K562 (cell line): ENCODE measurements around the gene USHBP1. TPM values are rescaled to one million over a fixed set of nuclear protein-coding genes. Genes with fewer than 3 reads are reported as not detected.

Experiments
- BCL6 ChIP-seq: fragments of 250-450 bp; sonication (Bioruptor Pico); IDR thresholded peaks from 2 replicates; pipeline ENCODE4 v1.4.0; 2020
- BCOR ChIP-seq: fragments of 450-650 bp; IDR thresholded peaks from 2 replicates; pipeline ENCODE4 v1.6.1; 2016
- BRCA1 ChIP-seq, 2 experiments: fragments of 450-650 bp in 1 of 2; sonication (generic) in 1 of 2; formaldehyde crosslinking in 1 of 2; IDR thresholded peaks; 2 replicates each; pipeline versions ENCODE4 v1.5.0 to v1.6.1; 2017 to 2020; ENCODE audit warnings: mild to moderate bottlenecking in 1 of 2, missing genetic modification reagents in 1 of 2
- CBFB ChIP-seq: sonication (generic); formaldehyde crosslinking; IDR thresholded peaks from 2 replicates; pipeline ENCODE4 v1.4.0; 2020; ENCODE audit warnings: mild to moderate bottlenecking, missing genetic modification reagents
- CBX8 ChIP-seq: fragments of 200-600 bp; sonication (generic); IDR thresholded peaks from 2 replicates; pipeline ENCODE4 v1.6.1; 2012; ENCODE audit warnings: borderline replicate concordance, mixed run types, low read depth, mild to moderate bottlenecking, moderate library complexity, mixed read lengths, low read length, control low read depth, inconsistent platforms; ENCODE audit not compliant: poor library complexity, severe bottlenecking; ENCODE audit errors: extremely low read depth
- ERF ChIP-seq: fragments of 450-650 bp; formaldehyde crosslinking; IDR thresholded peaks from 2 replicates; pipeline ENCODE4 v1.4.0; 2020; ENCODE audit warnings: mild to moderate bottlenecking, mixed read lengths
- ETV5 ChIP-seq: sonication (generic); formaldehyde crosslinking; IDR thresholded peaks from 2 replicates; pipeline ENCODE4 v1.4.0; 2020; ENCODE audit warnings: low read depth, mild to moderate bottlenecking, missing genetic modification reagents
- FOXJ2 ChIP-seq: fragments of 200-800 bp; sonication (Bioruptor generic); IDR thresholded peaks from 2 replicates; pipeline ENCODE4 v1.6.1; 2016; ENCODE audit warnings: missing genetic modification characterization, missing compliant biosample characterization
- FOXK2 ChIP-seq, 2 experiments: fragments of 450-650 bp; IDR thresholded peaks in 1 of 2; conservative IDR thresholded peaks in 1 of 2; 2 replicates each; pipeline ENCODE4 v1.6.1; 2016; ENCODE audit warnings: low read depth in 2 of 2, mild to moderate bottlenecking in 1 of 2
- HMG20B ChIP-seq: fragments of 250-450 bp; sonication (Bioruptor Pico); IDR thresholded peaks from 2 replicates; pipeline ENCODE4 v1.5.0; 2021; ENCODE audit warnings: mild to moderate bottlenecking
- HNRNPL ChIP-seq: fragments of 200-400 bp; formaldehyde crosslinking; IDR thresholded peaks from 2 replicates; pipeline ENCODE4 v1.6.1; 2017; ENCODE audit warnings: low read depth, mild to moderate bottlenecking, low read length
- HSF4 ChIP-seq: fragments of 250-450 bp; sonication (Bioruptor Pico); IDR thresholded peaks from 2 replicates; pipeline ENCODE4 v2.1.2; 2022; ENCODE audit warnings: mild to moderate bottlenecking, moderate library complexity, borderline replicate concordance
- KAT8 ChIP-seq: fragments of 450-650 bp; IDR thresholded peaks from 2 replicates; pipeline ENCODE4 v1.6.1; 2016; ENCODE audit warnings: low read depth, mild to moderate bottlenecking
- KDM1A ChIP-seq, 2 experiments: fragments of 450-650 bp; IDR thresholded peaks; 2 replicates each; pipeline ENCODE4 v1.6.1; 2016; ENCODE audit warnings: mild to moderate bottlenecking in 2 of 2
- NCOA4 ChIP-seq: fragments of 450-650 bp; IDR thresholded peaks from 2 replicates; pipeline ENCODE4 v1.6.1; 2018; ENCODE audit warnings: mild to moderate bottlenecking; ENCODE audit not compliant: partially characterized antibody
- NONO ChIP-seq, 2 experiments: fragments of 200-400 bp in 1 of 2; fragments of 450-650 bp in 1 of 2; formaldehyde crosslinking in 1 of 2; IDR thresholded peaks; 2 replicates each; pipeline ENCODE4 v1.6.1; 2017; ENCODE audit warnings: low read depth in 2 of 2, mild to moderate bottlenecking in 2 of 2, moderate library complexity in 2 of 2, low read length in 1 of 2
- NR2C1 ChIP-seq, 2 experiments: fragments of 450-650 bp; IDR thresholded peaks; 2 replicates each; pipeline ENCODE4 v1.6.1; 2017; ENCODE audit warnings: mild to moderate bottlenecking in 2 of 2, antibody characterized with exemption in 1 of 2, inconsistent platforms in 1 of 2, missing compliant biosample characterization in 1 of 2, missing genetic modification characterization in 1 of 2
- NUFIP1 ChIP-seq: fragments of 450-650 bp; IDR thresholded peaks from 2 replicates; pipeline ENCODE4 v1.6.1; 2018; ENCODE audit not compliant: partially characterized antibody
- POLR2A ChIP-seq: fragments of 450-650 bp; conservative IDR thresholded peaks from 2 replicates; pipeline ENCODE4 v1.6.1; 2016
- PPARD ChIP-seq: fragments of 250-450 bp; sonication (Bioruptor Pico); IDR thresholded peaks from 2 replicates; pipeline ENCODE4 v1.8.0; 2022; ENCODE audit warnings: inconsistent platforms, mild to moderate bottlenecking, moderate library complexity
- PRMT5 ChIP-seq: sonication (generic); formaldehyde crosslinking; IDR thresholded peaks from 2 replicates; pipeline ENCODE4 v1.5.0; 2020; ENCODE audit warnings: missing genetic modification reagents
- SIRT6 ChIP-seq: IDR thresholded peaks from one replicate; pipeline ENCODE4 v1.6.1; 2012; ENCODE audit warnings: low read depth, mild to moderate bottlenecking, control low read depth, inconsistent platforms, low read length, moderate library complexity
- TAF7 ChIP-seq: fragments of 450-650 bp; IDR thresholded peaks from 2 replicates; pipeline ENCODE4 v1.6.1; 2016; ENCODE audit warnings: missing genetic modification characterization, missing compliant biosample characterization
- TEAD1 ChIP-seq, 2 experiments: fragments of 450-650 bp in 1 of 2; sonication (generic) in 1 of 2; formaldehyde crosslinking; IDR thresholded peaks; 2 replicates each; pipeline versions ENCODE4 v1.4.0 to v1.8.0; 2020 to 2022; ENCODE audit warnings: mild to moderate bottlenecking in 2 of 2, missing genetic modification reagents in 1 of 2
- TRIM28 ChIP-seq: fragments of 450-650 bp; IDR thresholded peaks from 2 replicates; pipeline ENCODE4 v1.6.1; 2017
- ZNF184 ChIP-seq: sonication (generic); formaldehyde crosslinking; IDR thresholded peaks from 2 replicates; pipeline ENCODE4 v1.5.0; 2020; ENCODE audit warnings: missing genetic modification reagents
- ZNF699 ChIP-seq: fragments of 250-450 bp; sonication (Bioruptor Pico); IDR thresholded peaks from 2 replicates; pipeline ENCODE4 v1.8.0; 2021; ENCODE audit warnings: mild to moderate bottlenecking, moderate library complexity; ENCODE audit not compliant: insufficient replicate concordance
- ZNF707 ChIP-seq: fragments of 250-450 bp; sonication (Bioruptor Pico); conservative IDR thresholded peaks from 2 replicates; pipeline ENCODE4 v1.8.0; 2022; ENCODE audit warnings: inconsistent platforms, mild to moderate bottlenecking, moderate library complexity
- ZNF76 ChIP-seq: fragments of 250-450 bp; sonication (Bioruptor Pico); IDR thresholded peaks from 2 replicates; pipeline ENCODE4 v1.4.0; 2020; ENCODE audit warnings: mild to moderate bottlenecking, moderate library complexity, borderline replicate concordance
- ZNF780A ChIP-seq: fragments of 250-450 bp; sonication (Bioruptor Pico); IDR thresholded peaks from 2 replicates; pipeline ENCODE4 v1.5.0; 2021; ENCODE audit warnings: mild to moderate bottlenecking
- polyA plus RNA-seq, 8 experiments: library from polyadenylated mRNA; depleted of rRNA in 4 of 8; stranded (reverse) in 5 of 8; unstranded in 3 of 8; fragments of >200 nt; fragmentation: Nextera tagmentation in 2 of 8; fragmentation: Illumina TruSeq in 1 of 8; extraction: Ambion mirVana in 2 of 8; extraction: Trizol in 1 of 8; gene quantifications; 2 replicates each; pipeline versions ENCODE4 v1.2.1 to v1.2.3, GENCODE V29; 2011 to 2014; ENCODE audit warnings: inconsistent platforms in 1 of 8, missing spikeins in 1 of 8
- total RNA-seq, 7 experiments: library from RNA; depleted of rRNA in 6 of 7; stranded (reverse); fragments of >200 nt in 6 of 7; fragmentation: Illumina TruSeq in 2 of 7; extraction: Trizol in 2 of 7; gene quantifications; 2 replicates each; pipeline versions ENCODE4 v1.2.1 to v1.2.3, GENCODE V29; 2011 to 2021; ENCODE audit warnings: low replicate concordance in 1 of 7
- TF ChIP-seq, protein P1 (sequence below): sonication (generic); formaldehyde crosslinking; IDR thresholded peaks from 2 replicates; pipeline ENCODE4 v1.9.0; 2022; ENCODE audit warnings: mild to moderate bottlenecking, missing genetic modification reagents
- TF ChIP-seq, protein P2 (sequence below): sonication (generic); formaldehyde crosslinking; IDR thresholded peaks from 2 replicates; pipeline ENCODE4 v1.8.1; 2022; ENCODE audit warnings: missing genetic modification reagents

Gene USHBP1
- total and polyA plus RNA-seq, 9 of the 15 experiments (the other 6 are each of a cell fraction or from before 2014, with no cell fraction given), result 0.03 to 0.10 (median 0.05) TPM; not detected in 5

DNA sequence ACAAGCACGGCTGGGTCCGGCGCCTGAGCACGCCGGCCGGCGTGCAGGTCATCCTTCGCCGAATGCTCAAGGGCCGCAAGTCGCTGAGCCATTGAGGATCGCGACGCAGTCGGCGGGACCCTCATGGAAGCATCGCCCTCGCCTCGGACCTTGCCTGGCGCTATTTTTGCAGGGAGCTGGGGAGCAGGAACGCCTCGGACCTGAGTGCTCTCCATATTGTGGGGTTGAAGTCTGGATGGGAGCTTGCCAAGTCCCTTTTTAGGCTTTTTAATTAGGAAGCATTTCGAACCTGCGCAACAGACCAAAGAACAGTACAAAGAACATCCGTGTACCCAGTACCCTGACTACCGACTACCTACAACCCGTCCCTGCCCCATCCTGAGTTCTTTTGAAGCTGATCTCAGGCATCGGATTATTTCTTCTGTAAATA is 41.8 kb upstream of the USHBP1 start (continued):
- no peak for TF ChIP-seq HSF4 (CRISPR knock-in tag)
- TF ChIP-seq NR2C1 (IDR thresholded peaks at IDR 0.05), result no peak
- no peak for TF ChIP-seq NR2C1 (tag; IDR thresholded peaks at IDR 0.05)
- no peak for TF ChIP-seq ZNF699 (CRISPR knock-in tag)
- no peak for TF ChIP-seq TEAD1 (CRISPR knock-in tag; IDR thresholded peaks at IDR 0.05)
- no peak for TF ChIP-seq HMG20B (CRISPR knock-in tag)
- no peak for TF ChIP-seq ZNF76 (CRISPR knock-in tag)
- TF ChIP-seq KAT8, result no peak
- TF ChIP-seq, protein P1, sequence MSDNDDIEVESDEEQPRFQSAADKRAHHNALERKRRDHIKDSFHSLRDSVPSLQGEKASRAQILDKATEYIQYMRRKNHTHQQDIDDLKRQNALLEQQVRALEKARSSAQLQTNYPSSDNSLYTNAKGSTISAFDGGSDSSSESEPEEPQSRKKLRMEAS (CRISPR knock-in tag), result no peak
- 0 out of 2 replicates have a peak, but pooled peaks have one; percentile 2 for TF ChIP-seq ERF
- TF ChIP-seq BCOR, result no peak; the same call in 1 of the 2 replicates
- 0 out of 2 replicates have a peak, but pooled peaks have one; percentile 21 for TF ChIP-seq HNRNPL
- no peak for TF ChIP-seq TRIM28
- TF ChIP-seq NCOA4, result no peak
- TF ChIP-seq NUFIP1, result peak; percentile 3
- TF ChIP-seq PRMT5, result no peak
- TF ChIP-seq ZNF780A (CRISPR knock-in tag), result no peak
- TF ChIP-seq BRCA1 (IDR thresholded peaks at IDR 0.05), result no peak
- no peak for TF ChIP-seq BRCA1 (CRISPR knock-in tag; IDR thresholded peaks at IDR 0.05)
- TF ChIP-seq CBX8, result no peak
- no peak for TF ChIP-seq FOXJ2 (tag)
- TF ChIP-seq KDM1A (IDR thresholded peaks at IDR 0.05), result no peak
- TF ChIP-seq NONO (IDR thresholded peaks at IDR 0.05; ENCODE audit: low read depth in 2 of 2, low read length in 1 of 2), result no peak
- TF ChIP-seq ZNF707 (CRISPR knock-in tag), result no peak
- TF ChIP-seq POLR2A, result 0 out of 2 replicates have a peak, but pooled peaks have one; percentile 5
- TF ChIP-seq, protein P2, sequence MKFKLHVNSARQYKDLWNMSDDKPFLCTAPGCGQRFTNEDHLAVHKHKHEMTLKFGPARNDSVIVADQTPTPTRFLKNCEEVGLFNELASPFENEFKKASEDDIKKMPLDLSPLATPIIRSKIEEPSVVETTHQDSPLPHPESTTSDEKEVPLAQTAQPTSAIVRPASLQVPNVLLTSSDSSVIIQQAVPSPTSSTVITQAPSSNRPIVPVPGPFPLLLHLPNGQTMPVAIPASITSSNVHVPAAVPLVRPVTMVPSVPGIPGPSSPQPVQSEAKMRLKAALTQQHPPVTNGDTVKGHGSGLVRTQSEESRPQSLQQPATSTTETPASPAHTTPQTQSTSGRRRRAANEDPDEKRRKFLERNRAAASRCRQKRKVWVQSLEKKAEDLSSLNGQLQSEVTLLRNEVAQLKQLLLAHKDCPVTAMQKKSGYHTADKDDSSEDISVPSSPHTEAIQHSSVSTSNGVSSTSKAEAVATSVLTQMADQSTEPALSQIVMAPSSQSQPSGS (CRISPR knock-in tag), result no peak
- TF ChIP-seq CBFB (CRISPR knock-in tag), result no peak
- no peak for TF ChIP-seq ZNF184 (CRISPR knock-in tag)
- no peak for TF ChIP-seq FOXK2 (conservative IDR thresholded peaks at IDR 0.05 in 1 of 2, IDR thresholded peaks at IDR 0.05 in 1 of 2; ENCODE audit: low read depth in 2 of 2)
- no peak for TF ChIP-seq PPARD (CRISPR knock-in tag)
- TF ChIP-seq BCL6, result no peak
- no peak for TF ChIP-seq TAF7
- TF ChIP-seq ETV5 (CRISPR knock-in tag), result 0 out of 2 replicates have a peak, but pooled peaks have one; percentile 4
- no peak for TF ChIP-seq SIRT6
